ENCODE results near the gene IL3RA.

Gene IL3RA

GRCh38 chrX:1423215-1423614 is 86.6 kb downstream of the IL3RA start:
- peak; percentile 15 for DNase-seq (ENCODE audit: low spot score)

- no peak for DNase-seq (ENCODE audit: low spot score)
Observed at GRCh38 chrX:1424147-1424851, 87.7 kb downstream of the IL3RA start.

GRCh38 chrX:1425381-1425780 is 88.8 kb downstream of the IL3RA start:
- DNase-seq (ENCODE audit: low spot score), result no peak

- DNase-seq (ENCODE audit: low spot score), result peak; percentile 26
Observed at GRCh38 chrX:1426321-1426720, 89.7 kb downstream of the IL3RA start.

- peak; percentile 24 for DNase-seq (ENCODE audit: low spot score)
Observed at GRCh38 chrX:1427756-1428155, 91.2 kb downstream of the IL3RA start.

GRCh38 chrX:1430451-1430850 is 93.9 kb downstream of the IL3RA start:
- no peak for DNase-seq (ENCODE audit: low spot score)

Data from D341Med (cell line).